Measurements from ENCODE around the gene ITGB7.

GRCh38 chr12:53176750-53177149 is 30.3 kb downstream of the ITGB7 start:
- TF ChIP-seq CTCF (IDR thresholded peaks at IDR 0.05) (no peak), POLR2A (IDR thresholded peaks at IDR 0.05) (no peak)

Data from sigmoid colon (tissue), 3 donors.